Measurements from ENCODE around the gene ADK.
"Not testable (repeated sequence)": the region's sequence is repeated elsewhere in the genome, so short reads cannot be mapped to it uniquely, and the experiment has no call there.

ADK gene

GRCh38 chr10:74306227-74306982, 155.4 kb downstream of the ADK start:
- no peak for DNase-seq

- no peak for DNase-seq
Measured at GRCh38 chr10:74307061-74307651, 156.1 kb downstream of the ADK start.

- DNase-seq: no peak
Measured at GRCh38 chr10:74310652-74311257, 159.7 kb downstream of the ADK start.

- no peak for DNase-seq
Measured at GRCh38 chr10:74314166-74314565, 163.1 kb downstream of the ADK start.

GRCh38 chr10:74320026-74320425, 169.0 kb downstream of the ADK start:
- no peak for DNase-seq

DNA sequence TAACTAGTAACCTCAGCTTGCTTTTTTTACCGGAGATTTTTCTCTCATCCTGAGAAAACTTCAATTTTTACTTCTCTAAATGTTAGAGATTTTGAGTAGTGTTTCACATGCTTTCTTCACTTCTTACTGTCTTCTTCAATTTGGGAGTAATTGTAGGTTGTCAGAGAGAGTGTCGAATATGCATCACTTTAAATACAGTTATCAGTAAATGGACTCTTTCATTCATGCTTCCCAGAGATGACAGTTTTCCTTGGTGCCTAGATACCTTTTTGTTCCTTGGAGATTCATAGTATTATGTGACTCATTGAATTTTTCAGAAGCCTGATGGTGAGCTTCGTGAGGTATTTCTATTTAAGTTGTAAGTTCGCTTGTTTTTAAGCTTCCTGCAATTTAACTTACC, 169.7 kb downstream of the ADK start:
- DNase-seq: no peak

DNA sequence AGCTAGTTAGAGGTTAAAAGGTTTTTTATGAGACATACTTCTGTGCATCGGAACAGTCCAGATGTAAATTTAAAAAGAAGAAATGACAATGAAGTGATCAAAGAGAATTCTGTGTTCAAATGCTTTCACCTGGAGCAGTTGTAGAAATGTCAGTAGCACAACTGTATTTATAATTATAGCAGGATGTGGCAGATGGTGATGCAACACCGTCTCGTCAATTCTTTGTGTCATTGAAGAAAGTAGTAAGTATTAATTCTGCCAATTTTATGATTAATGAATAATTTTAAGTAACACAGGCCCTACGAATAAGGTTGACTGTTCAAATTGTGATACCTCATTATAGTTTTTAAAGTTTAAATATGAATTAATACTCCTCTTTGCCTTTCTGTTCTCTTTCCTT, 171.1 kb downstream of the ADK start:
- no peak for DNase-seq

DNA sequence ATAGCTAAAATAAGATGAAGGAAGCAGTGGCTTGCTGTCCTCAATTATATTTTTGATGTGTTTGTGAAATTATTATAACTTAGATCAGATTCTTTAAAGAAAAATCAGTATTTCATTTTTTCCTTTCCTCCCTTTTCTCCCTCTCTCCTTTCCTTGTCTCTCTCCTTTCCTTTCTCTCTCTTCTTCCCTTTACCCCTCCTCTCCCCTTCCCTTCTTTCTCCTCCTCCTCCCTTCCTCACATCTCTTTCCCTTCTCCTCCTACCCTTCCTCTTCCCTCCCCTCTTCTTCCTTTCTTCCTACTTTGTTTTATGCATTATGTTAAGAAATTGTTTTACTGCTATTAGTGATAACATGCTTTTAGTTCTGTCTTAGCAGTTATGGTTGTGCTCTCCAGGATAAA, 171.5 kb downstream of the ADK start:
- no peak for DNase-seq

GRCh38 chr10:74328388-74328787, 177.4 kb downstream of the ADK start:
- no peak for DNase-seq

GRCh38 chr10:74329873-74330272, 178.9 kb downstream of the ADK start:
- no peak for DNase-seq

GRCh38 chr10:74330646-74331045, 179.6 kb downstream of the ADK start:
- DNase-seq: no peak

DNA sequence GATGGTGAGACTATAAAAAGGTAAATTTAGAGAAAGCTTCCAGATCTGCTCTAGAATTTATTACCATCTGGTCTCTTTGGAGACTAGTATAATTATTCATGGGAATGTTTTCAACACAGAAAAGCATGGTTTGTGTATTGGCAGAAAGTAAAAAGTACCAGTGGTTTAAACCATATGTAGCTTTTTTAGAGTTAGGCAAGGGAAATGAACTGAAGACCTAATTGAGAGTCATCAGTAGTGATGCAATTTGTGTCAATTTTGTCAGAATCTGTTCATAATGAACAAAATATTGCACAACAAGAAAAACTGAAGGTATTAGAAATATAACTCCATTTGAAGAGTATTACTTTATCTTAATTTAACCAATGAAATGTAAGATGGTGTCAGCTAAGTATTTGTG, 181.4 kb downstream of the ADK start:
- no peak for DNase-seq

- DNase-seq: no peak
Measured at GRCh38 chr10:74333174-74333573, 182.2 kb downstream of the ADK start.

GRCh38 chr10:74334221-74334620, 183.2 kb downstream of the ADK start:
- no peak for DNase-seq

- no peak for DNase-seq
Measured at GRCh38 chr10:74335501-74335900, 184.5 kb downstream of the ADK start.

GRCh38 chr10:74337330-74338016, 186.5 kb downstream of the ADK start:
- DNase-seq: no peak

- no peak for DNase-seq
Measured at GRCh38 chr10:74342991-74343390, 192.0 kb downstream of the ADK start.

DNA sequence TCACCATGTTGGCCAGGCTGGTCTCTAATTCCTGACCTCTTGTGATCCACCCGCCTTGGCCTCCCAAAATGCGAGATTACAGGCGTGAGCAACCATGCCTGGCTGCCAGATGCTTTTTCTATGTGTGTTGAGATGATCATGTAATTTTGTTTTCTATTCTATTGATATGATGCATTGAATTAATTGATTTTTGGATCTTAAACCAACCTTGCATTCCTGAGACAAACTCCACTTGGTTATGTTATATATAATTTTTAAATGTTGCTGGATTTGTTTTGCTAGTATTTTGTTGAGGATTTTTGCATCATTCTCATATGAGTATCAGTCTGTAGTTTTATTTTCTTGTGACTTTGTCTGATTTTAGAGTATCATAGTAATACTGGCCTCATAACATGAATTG, 192.8 kb downstream of the ADK start:
- no peak for DNase-seq

DNA sequence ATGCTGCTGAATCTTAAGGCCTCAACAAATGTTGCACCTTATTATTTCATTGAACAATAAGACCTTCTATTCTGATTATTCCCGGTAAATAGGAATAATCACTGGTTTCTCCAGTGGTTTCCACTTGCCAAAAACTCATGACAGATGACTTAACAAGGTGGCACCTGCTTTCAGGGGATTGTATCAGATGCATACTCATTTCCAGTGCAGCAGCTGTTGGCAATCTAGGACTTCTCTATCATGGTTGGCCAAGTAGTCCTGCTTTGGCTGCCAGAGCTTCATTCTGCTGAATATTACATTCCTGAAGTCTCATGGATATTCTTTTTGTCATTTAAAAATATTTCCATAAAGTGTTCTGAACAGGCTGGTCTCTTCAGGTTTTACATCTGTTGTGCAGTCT, 193.3 kb downstream of the ADK start:
- no peak for DNase-seq

GRCh38 chr10:74347522-74347921, 196.5 kb downstream of the ADK start:
- DNase-seq: no peak

DNA sequence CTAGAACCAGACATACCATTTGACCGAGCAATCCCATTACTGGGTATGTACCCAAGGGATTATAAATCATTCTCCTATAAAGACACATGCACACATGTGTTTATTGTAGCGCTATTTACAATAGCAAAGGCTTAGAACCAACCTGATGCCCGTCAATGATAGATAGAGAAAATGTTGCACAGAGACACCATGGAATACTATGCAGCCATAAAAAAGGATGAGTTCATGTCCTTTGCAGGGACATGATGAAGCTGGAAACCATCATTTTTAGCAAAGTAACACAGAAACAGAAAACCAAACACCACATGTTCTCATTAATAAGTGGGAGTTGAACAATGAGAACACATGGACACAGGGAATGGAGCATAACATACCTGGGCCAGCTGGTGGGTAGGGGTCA, 202.0 kb downstream of the ADK start:
- DNase-seq: not testable (repeated sequence)

DNA sequence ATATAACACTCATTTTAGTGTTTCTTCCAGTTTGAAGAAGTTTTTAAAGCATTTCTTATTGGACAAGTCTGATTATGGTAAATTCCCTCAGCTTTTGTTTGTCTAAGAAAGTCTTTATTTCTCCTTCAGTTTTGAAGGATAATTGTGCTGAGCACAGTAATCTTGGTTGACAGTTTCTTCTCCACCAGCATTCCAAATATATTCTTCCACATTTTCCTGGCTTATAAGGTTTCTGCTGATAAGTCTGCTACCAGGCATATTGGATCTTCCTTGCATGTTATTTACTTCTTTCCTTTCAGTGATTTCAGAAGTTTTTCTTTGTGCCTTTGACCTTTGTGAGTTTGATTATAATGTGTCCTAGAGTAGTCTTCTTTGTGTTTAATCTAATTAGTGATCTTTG, 210.7 kb downstream of the ADK start:
- no peak for DNase-seq

DNA sequence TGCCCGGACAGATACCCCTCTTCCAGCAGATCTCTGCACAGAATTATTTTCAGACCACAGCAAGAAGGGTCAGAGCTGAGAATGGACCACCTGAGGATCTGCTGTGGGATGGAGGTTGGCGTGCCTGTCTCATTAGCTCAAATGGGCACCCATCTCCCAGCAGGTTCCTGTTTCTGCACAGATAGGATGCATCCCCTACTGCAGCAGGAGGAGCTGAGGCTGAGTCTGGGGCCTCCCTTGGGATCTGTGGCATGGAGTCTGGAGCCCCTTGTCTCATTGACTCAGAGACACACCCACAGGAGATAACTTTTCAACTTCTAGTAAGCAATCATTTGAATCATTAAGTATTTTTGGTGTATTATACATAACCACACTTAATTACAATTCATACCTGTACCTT, 212.7 kb downstream of the ADK start:
- DNase-seq: no peak

- no peak for DNase-seq
Measured at GRCh38 chr10:74365109-74365508, 214.1 kb downstream of the ADK start.

All from stimulated activated CD4-positive, alpha-beta T cell treated with anti-CD3 and anti-CD28 coated beads, Interleukin-2, amount 100 ng/mL, for 48 hours (primary cell).